ENCODE data around the gene SLC44A3. TPM values are rescaled to one million over a fixed set of nuclear protein-coding genes. Genes with fewer than 3 reads are reported as not detected.

The SLC44A3 gene
- total and polyA plus RNA-seq, 4 donors = 9.3 to 31.8 (median 11.6) TPM

DNA sequence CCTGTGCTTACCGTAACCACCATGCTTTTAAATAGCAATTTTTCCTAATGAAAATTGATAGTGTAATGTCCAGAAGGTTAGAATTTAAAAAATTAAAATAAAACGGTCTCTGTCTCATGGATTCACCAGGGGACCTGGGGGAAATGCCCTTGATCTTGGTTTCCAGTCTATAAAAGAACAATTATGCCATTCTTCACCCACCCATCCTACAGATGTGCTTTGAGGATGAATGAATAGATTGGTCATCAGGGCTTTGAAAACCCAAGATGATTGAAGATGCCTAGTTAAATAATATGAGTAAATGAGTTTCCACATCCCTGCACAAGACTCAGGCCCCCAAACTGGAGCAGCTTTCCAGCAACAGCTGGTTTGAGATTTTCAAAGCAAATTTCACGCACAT is 68.0 kb downstream of the SLC44A3 start:
- no peaks in the 10 kb centered on the region for H3K27me3 ChIP-seq (ENCODE audit: control insufficient read depth in 3 of 3, insufficient read depth in 3 of 3, low read length in 2 of 3)
- no peak for DNase-seq
- peaks cover 0 to 5% (median 1%) of the 10 kb centered on the region in 4 donors for H3K36me3 ChIP-seq (ENCODE audit: control insufficient read depth in 4 of 4, insufficient read depth in 4 of 4, low read length in 4 of 4)
- H3K4me3 ChIP-seq = no peak overlapping the region
- 91 to 95% methylated on average over 3 of the region's 3 CpGs for WGBS, 2 donors
- ATAC-seq (ENCODE audit: insufficient read depth, low FRiP score) = no peak
- TF ChIP-seq, protein P1, sequence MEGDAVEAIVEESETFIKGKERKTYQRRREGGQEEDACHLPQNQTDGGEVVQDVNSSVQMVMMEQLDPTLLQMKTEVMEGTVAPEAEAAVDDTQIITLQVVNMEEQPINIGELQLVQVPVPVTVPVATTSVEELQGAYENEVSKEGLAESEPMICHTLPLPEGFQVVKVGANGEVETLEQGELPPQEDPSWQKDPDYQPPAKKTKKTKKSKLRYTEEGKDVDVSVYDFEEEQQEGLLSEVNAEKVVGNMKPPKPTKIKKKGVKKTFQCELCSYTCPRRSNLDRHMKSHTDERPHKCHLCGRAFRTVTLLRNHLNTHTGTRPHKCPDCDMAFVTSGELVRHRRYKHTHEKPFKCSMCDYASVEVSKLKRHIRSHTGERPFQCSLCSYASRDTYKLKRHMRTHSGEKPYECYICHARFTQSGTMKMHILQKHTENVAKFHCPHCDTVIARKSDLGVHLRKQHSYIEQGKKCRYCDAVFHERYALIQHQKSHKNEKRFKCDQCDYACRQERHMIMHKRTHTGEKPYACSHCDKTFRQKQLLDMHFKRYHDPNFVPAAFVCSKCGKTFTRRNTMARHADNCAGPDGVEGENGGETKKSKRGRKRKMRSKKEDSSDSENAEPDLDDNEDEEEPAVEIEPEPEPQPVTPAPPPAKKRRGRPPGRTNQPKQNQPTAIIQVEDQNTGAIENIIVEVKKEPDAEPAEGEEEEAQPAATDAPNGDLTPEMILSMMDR (IDR thresholded peaks at IDR 0.05; ENCODE audit: control extremely low read depth, extremely low read depth) = no peak
- H3K4me1 ChIP-seq (ENCODE audit: control insufficient read depth in 5 of 5, insufficient read depth in 5 of 5, low read length in 5 of 5) = peaks cover 0 to 22% (median 10%) of the 10 kb centered on the region in 5 donors
- H3K9ac ChIP-seq (ENCODE audit: insufficient read depth in 1 of 2, low read length in 2 of 2) = no peak overlapping the region
- no peak overlapping the region for H3K27ac ChIP-seq (ENCODE audit: low read depth in 1 of 2, low read length in 1 of 2)
- H3K9me3 ChIP-seq (ENCODE audit: control insufficient read depth in 4 of 4, insufficient read depth in 3 of 4, low read length in 3 of 4) = no peaks in the 10 kb centered on the region

DNA sequence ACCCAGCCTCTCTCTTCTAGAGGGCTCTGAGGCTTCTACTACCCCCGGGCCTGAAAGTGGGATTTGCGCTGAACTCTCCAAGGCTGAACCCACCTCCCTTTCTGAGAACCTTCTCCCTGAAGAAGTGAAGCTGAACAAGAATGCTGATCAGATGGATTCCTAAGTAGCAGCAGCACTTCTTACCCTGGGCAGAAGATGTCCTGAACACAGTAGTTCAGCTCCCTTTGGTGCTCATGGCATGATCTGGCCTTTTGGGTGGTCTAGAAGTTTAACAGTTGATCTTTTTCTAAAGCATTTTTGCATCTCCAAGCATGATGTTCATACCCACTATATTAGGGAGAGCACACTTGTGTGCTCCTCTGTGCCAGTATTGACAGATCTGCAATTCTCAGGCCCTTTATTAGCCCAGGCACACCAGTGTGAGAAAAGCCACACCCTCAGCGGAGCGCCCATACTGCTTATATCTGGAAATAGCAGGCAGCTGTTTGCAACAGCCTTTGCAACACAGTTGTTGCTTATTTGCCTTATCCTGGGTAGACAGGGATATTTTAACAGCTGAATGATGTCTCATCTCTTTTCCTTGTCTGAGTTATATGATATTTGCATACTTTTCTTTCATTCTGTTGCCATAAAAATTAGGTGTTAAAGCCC is 72.6 kb downstream of the SLC44A3 start:
- peaks cover 7 to 26% (median 14%) of the 10 kb centered on the region in 4 donors for H3K36me3 ChIP-seq (ENCODE audit: control insufficient read depth in 4 of 4, insufficient read depth in 4 of 4, low read length in 4 of 4)
- DNase-seq = peak; percentile 66 to 91 (median 87)
- TF ChIP-seq, protein P1 (IDR thresholded peaks at IDR 0.05; ENCODE audit: control extremely low read depth, extremely low read depth) = no peak

DNA sequence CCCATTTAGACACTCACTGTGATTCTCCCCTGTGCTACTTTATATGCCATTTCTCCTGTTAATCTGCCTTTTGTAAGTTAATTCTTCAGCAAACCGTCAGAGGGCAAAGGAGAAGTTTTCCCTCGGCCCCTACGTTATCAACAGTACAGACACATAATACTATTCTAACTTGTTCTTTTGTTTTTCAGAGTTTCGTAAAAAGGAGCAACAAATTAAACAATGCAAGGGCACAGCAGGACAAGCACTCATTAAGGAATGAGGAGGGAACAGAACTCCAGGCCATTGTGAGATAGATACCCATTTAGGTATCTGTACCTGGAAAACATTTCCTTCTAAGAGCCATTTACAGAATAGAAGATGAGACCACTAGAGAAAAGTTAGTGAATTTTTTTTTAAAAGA is 74.5 kb downstream of the SLC44A3 start:
- no peak for DNase-seq
- H3K4me1 ChIP-seq (ENCODE audit: control insufficient read depth in 5 of 5, insufficient read depth in 5 of 5, low read length in 5 of 5) = peaks cover 0 to 4% (median 0%) of the 10 kb centered on the region in 5 donors
- H3K27ac ChIP-seq (ENCODE audit: low read depth in 1 of 2, low read length in 1 of 2) = no peak overlapping the region
- no peak overlapping the region for H3K4me3 ChIP-seq
- H3K9me3 ChIP-seq (ENCODE audit: control insufficient read depth in 4 of 4, insufficient read depth in 3 of 4, low read length in 3 of 4) = no peaks in the 10 kb centered on the region
- WGBS, 2 donors = 86 to 88% methylated on average over 4 of the region's 4 CpGs
- TF ChIP-seq, protein P1 (IDR thresholded peaks at IDR 0.05; ENCODE audit: control extremely low read depth, extremely low read depth) = no peak
- ATAC-seq (ENCODE audit: insufficient read depth, low FRiP score) = no peak
- peaks cover 11 to 34% (median 26%) of the 10 kb centered on the region in 4 donors for H3K36me3 ChIP-seq (ENCODE audit: control insufficient read depth in 4 of 4, insufficient read depth in 4 of 4, low read length in 4 of 4)
- H3K9ac ChIP-seq (ENCODE audit: insufficient read depth in 1 of 2, low read length in 2 of 2) = no peak overlapping the region
- H3K27me3 ChIP-seq (ENCODE audit: control insufficient read depth in 3 of 3, insufficient read depth in 3 of 3, low read length in 2 of 3) = no peaks in the 10 kb centered on the region

More for the DNA sequence above, 72.6 kb downstream of the SLC44A3 start:
- ATAC-seq (ENCODE audit: insufficient read depth, low FRiP score) = no peak
- Histone ChIP-seq H3K4me3 (no peak overlapping the region), H3K27me3 (ENCODE audit: control insufficient read depth in 3 of 3, insufficient read depth in 3 of 3, low read length in 2 of 3) (no peaks in the 10 kb centered on the region), H3K9ac (ENCODE audit: insufficient read depth in 1 of 2, low read length in 2 of 2) (no peak overlapping the region), H3K4me1 (ENCODE audit: control insufficient read depth in 5 of 5, insufficient read depth in 5 of 5, low read length in 5 of 5) (peaks cover 0 to 4% (median 0%) of the 10 kb centered on the region in 5 donors), H3K9me3 (ENCODE audit: control insufficient read depth in 4 of 4, insufficient read depth in 3 of 4, low read length in 3 of 4) (no peaks in the 10 kb centered on the region), H3K27ac (ENCODE audit: low read depth in 1 of 2, low read length in 1 of 2) (no peak overlapping the region)
- WGBS, 2 donors = 78 to 90% methylated on average over 4 of the region's 4 CpGs
